ENCODE results near the gene CSNK1G2.

The CSNK1G2 gene

GRCh38 chr19:1953441-1954094, 12.6 kb downstream of the CSNK1G2 start:
- in situ Hi-C loops (cut with HindIII; ENCODE audit: low pct_unique_long_range_greater_than_20kb, low sequenced_read_pairs) = no loop called here
- no peak for TF ChIP-seq JUND (IDR thresholded peaks at IDR 0.05; ENCODE audit: low read depth)
- DNase-seq (ENCODE audit: low read depth in 1 of 2, low spot score in 1 of 2) = no peak

GRCh38 chr19:1954532-1954933, 13.6 kb downstream of the CSNK1G2 start:
- no peak for TF ChIP-seq JUND (IDR thresholded peaks at IDR 0.05; ENCODE audit: low read depth)
- DNase-seq (ENCODE audit: low read depth in 1 of 2, low spot score in 1 of 2) = no peak
- in situ Hi-C loops (cut with HindIII; ENCODE audit: low pct_unique_long_range_greater_than_20kb, low sequenced_read_pairs) = no loop called here

GRCh38 chr19:1955171-1956121, 14.5 kb downstream of the CSNK1G2 start:
- in situ Hi-C loops (cut with HindIII; ENCODE audit: low pct_unique_long_range_greater_than_20kb, low sequenced_read_pairs) = no loop called here
- DNase-seq (ENCODE audit: low read depth in 1 of 2, low spot score in 1 of 2) = no peak
- TF ChIP-seq JUND (IDR thresholded peaks at IDR 0.05; ENCODE audit: low read depth) = no peak

GRCh38 chr19:1956122-1956494, 15.1 kb downstream of the CSNK1G2 start:
- no peak for DNase-seq (ENCODE audit: low read depth in 1 of 2, low spot score in 1 of 2)
- no peak for TF ChIP-seq JUND (IDR thresholded peaks at IDR 0.05; ENCODE audit: low read depth)
- in situ Hi-C loops (cut with HindIII; ENCODE audit: low pct_unique_long_range_greater_than_20kb, low sequenced_read_pairs) = no loop called here

GRCh38 chr19:1956868-1957492, 16.0 kb downstream of the CSNK1G2 start:
- DNase-seq (ENCODE audit: low read depth in 1 of 2, low spot score in 1 of 2) = no peak
- in situ Hi-C loops (cut with HindIII; ENCODE audit: low pct_unique_long_range_greater_than_20kb, low sequenced_read_pairs) = no loop called here
- no peak for TF ChIP-seq JUND (IDR thresholded peaks at IDR 0.05; ENCODE audit: low read depth)

- DNase-seq (ENCODE audit: low read depth in 1 of 2, low spot score in 1 of 2) = no peak
- in situ Hi-C loops (cut with HindIII; ENCODE audit: low pct_unique_long_range_greater_than_20kb, low sequenced_read_pairs) = no loop called here
- no peak for TF ChIP-seq JUND (IDR thresholded peaks at IDR 0.05; ENCODE audit: low read depth)
Measured at GRCh38 chr19:1957562-1958248, 16.7 kb downstream of the CSNK1G2 start.

GRCh38 chr19:1959928-1960589, 19.1 kb downstream of the CSNK1G2 start:
- no peak for TF ChIP-seq JUND (IDR thresholded peaks at IDR 0.05; ENCODE audit: low read depth)
- no peak for DNase-seq (ENCODE audit: low read depth in 1 of 2, low spot score in 1 of 2)
- in situ Hi-C loops (cut with HindIII; ENCODE audit: low pct_unique_long_range_greater_than_20kb, low sequenced_read_pairs) = no loop called here

GRCh38 chr19:1961000-1961883, 20.3 kb downstream of the CSNK1G2 start:
- in situ Hi-C loops (cut with HindIII; ENCODE audit: low pct_unique_long_range_greater_than_20kb, low sequenced_read_pairs) = no loop called here
- no peak for DNase-seq (ENCODE audit: low read depth in 1 of 2, low spot score in 1 of 2)

GRCh38 chr19:1962674-1963073, 21.7 kb downstream of the CSNK1G2 start:
- in situ Hi-C loops (cut with HindIII; ENCODE audit: low pct_unique_long_range_greater_than_20kb, low sequenced_read_pairs) = no loop called here
- DNase-seq (ENCODE audit: low read depth in 1 of 2, low spot score in 1 of 2) = no peak
- TF ChIP-seq JUND (IDR thresholded peaks at IDR 0.05; ENCODE audit: low read depth) = no peak

More at GRCh38 chr19:1961000-1961883, 20.3 kb downstream of the CSNK1G2 start:
- no peak for TF ChIP-seq JUND (IDR thresholded peaks at IDR 0.05; ENCODE audit: low read depth)

- in situ Hi-C loops (cut with HindIII; ENCODE audit: low pct_unique_long_range_greater_than_20kb, low sequenced_read_pairs) = no loop called here
- no peak for DNase-seq (ENCODE audit: low read depth in 1 of 2, low spot score in 1 of 2)
- TF ChIP-seq JUND (IDR thresholded peaks at IDR 0.05; ENCODE audit: low read depth) = no peak
Measured at GRCh38 chr19:1967087-1967608, 26.2 kb downstream of the CSNK1G2 start.
